HG02973 (cell line): ENCODE measurements around the gene FAM8A1.
"Not testable (repeated sequence)": the region's sequence is repeated elsewhere in the genome, so short reads cannot be mapped to it uniquely, and the experiment has no call there.

ENCODE experiments used
- ATAC-seq: cut with Tn5 transposase; IDR thresholded peaks from one replicate; pipeline ENCODE4 v1.9.1; 2021; ENCODE audit warnings: moderate library complexity; ENCODE audit not compliant: unreplicated experiment

The FAM8A1 gene

GRCh38 chr6:17599877-17600526 is at the start of gene FAM8A1:
Gene FAM8A1, plus strand, starts transcription at chr6:17600302. Its CDS starts 108 bp downstream, at chr6:17600410.
- peak; percentile 85 for ATAC-seq

- no peak for ATAC-seq
Observed at GRCh38 chr6:17551383-17551958, 48.6 kb upstream of the FAM8A1 start.

GRCh38 chr6:17552861-17553260 is 47.2 kb upstream of the FAM8A1 start:
- no peak for ATAC-seq

- ATAC-seq, result no peak
Observed at GRCh38 chr6:17556014-17556413, 44.1 kb upstream of the FAM8A1 start.

GRCh38 chr6:17562636-17563035 is 37.5 kb upstream of the FAM8A1 start:
- ATAC-seq, result no peak

GRCh38 chr6:17565399-17565798 is 34.7 kb upstream of the FAM8A1 start:
- ATAC-seq, result no peak

- no peak for ATAC-seq
Observed at GRCh38 chr6:17574866-17575560, 25.1 kb upstream of the FAM8A1 start.

GRCh38 chr6:17577059-17577458 is 23.0 kb upstream of the FAM8A1 start:
- no peak for ATAC-seq

GRCh38 chr6:17580518-17581048 is 19.5 kb upstream of the FAM8A1 start:
- peak; percentile 59 for ATAC-seq

- not testable (repeated sequence) for ATAC-seq
Observed at GRCh38 chr6:17581282-17581681, 18.8 kb upstream of the FAM8A1 start.

- ATAC-seq, result no peak
Observed at GRCh38 chr6:17583811-17584210, 16.3 kb upstream of the FAM8A1 start.

- peak; percentile 49 for ATAC-seq
Observed at GRCh38 chr6:17584241-17584803, 15.8 kb upstream of the FAM8A1 start.

GRCh38 chr6:17585766-17586490 is 14.2 kb upstream of the FAM8A1 start:
- no peak for ATAC-seq

GRCh38 chr6:17586623-17587022 is 13.5 kb upstream of the FAM8A1 start:
- not testable (repeated sequence) for ATAC-seq

- no peak for ATAC-seq
Observed at GRCh38 chr6:17588011-17588410, 12.1 kb upstream of the FAM8A1 start.

GRCh38 chr6:17589406-17590096 is 10.6 kb upstream of the FAM8A1 start:
- peak; percentile 49 for ATAC-seq

GRCh38 chr6:17591287-17591686 is 8.8 kb upstream of the FAM8A1 start:
- ATAC-seq, result no peak

- ATAC-seq, result no peak
Observed at GRCh38 chr6:17593246-17593645, 6.9 kb upstream of the FAM8A1 start.

- ATAC-seq, result no peak
Observed at GRCh38 chr6:17596085-17596484, 4.0 kb upstream of the FAM8A1 start.
